C4-2B (cell line): Measurements from ENCODE around the gene PIK3CD.
"Not testable (repeated sequence)": the region's sequence is repeated elsewhere in the genome, so short reads cannot be mapped to it uniquely, and the experiment has no call there.

Source experiments
- CTCF ChIP-seq: fragments of 450-650 bp; conservative IDR thresholded peaks from 2 replicates; pipeline ENCODE4 v1.5.1; 2017; ENCODE audit warnings: mild to moderate bottlenecking
- ZFX ChIP-seq: fragments of 450-650 bp; IDR thresholded peaks from 2 replicates; pipeline ENCODE4 v1.6.1; 2017

- not testable (repeated sequence) for TF ChIP-seq CTCF, ZFX
Measured at GRCh38 chr1:9676128-9676527, 24.6 kb downstream of the PIK3CD start.
